Glomerular visceral epithelial cell (primary cell): ENCODE data around the gene NAV3.

Source experiments
- DNase-seq: peaks from one replicate; pipeline ENCODE4 v3.0.0-alpha.2; 2016; ENCODE audit errors: extremely low spot score

Gene NAV3

GRCh38 chr12:77830583-77831351, at the start of gene NAV3:
Gene NAV3 (plus strand): TSS chr12:77830894. CDS start chr12:77831462, 568 bp downstream.
- no peak for DNase-seq

- no peak for DNase-seq
Measured at GRCh38 chr12:77782034-77782433, 48.7 kb upstream of the NAV3 start.

- DNase-seq, result no peak
Measured at GRCh38 chr12:77782766-77783165, 47.9 kb upstream of the NAV3 start.

- DNase-seq, result no peak
Measured at GRCh38 chr12:77785211-77785610, 45.5 kb upstream of the NAV3 start.

- DNase-seq, result no peak
Measured at GRCh38 chr12:77786675-77787074, 44.0 kb upstream of the NAV3 start.

GRCh38 chr12:77788231-77789168, 42.2 kb upstream of the NAV3 start:
- no peak for DNase-seq

GRCh38 chr12:77795699-77796098, 35.0 kb upstream of the NAV3 start:
- no peak for DNase-seq

GRCh38 chr12:77796775-77797174, 33.9 kb upstream of the NAV3 start:
- peak; percentile 4 for DNase-seq

- no peak for DNase-seq
Measured at GRCh38 chr12:77800501-77800900, 30.2 kb upstream of the NAV3 start.

GRCh38 chr12:77808534-77808933, 22.2 kb upstream of the NAV3 start:
- no peak for DNase-seq

GRCh38 chr12:77813558-77813957, 17.1 kb upstream of the NAV3 start:
- DNase-seq, result no peak

- DNase-seq, result no peak
Measured at GRCh38 chr12:77814386-77814785, 16.3 kb upstream of the NAV3 start.

- no peak for DNase-seq
Measured at GRCh38 chr12:77816196-77816595, 14.5 kb upstream of the NAV3 start.

- no peak for DNase-seq
Measured at GRCh38 chr12:77817276-77817675, 13.4 kb upstream of the NAV3 start.

GRCh38 chr12:77818351-77818750, 12.3 kb upstream of the NAV3 start:
- DNase-seq, result no peak

- DNase-seq, result no peak
Measured at GRCh38 chr12:77821699-77822203, 8.9 kb upstream of the NAV3 start.

- DNase-seq, result no peak
Measured at GRCh38 chr12:77833329-77833728, 2.6 kb downstream of the NAV3 start.

GRCh38 chr12:77834618-77835017, 3.9 kb downstream of the NAV3 start:
- DNase-seq, result no peak

- no peak for DNase-seq
Measured at GRCh38 chr12:77835969-77836368, 5.3 kb downstream of the NAV3 start.

GRCh38 chr12:77837876-77838291, 7.2 kb downstream of the NAV3 start:
- no peak for DNase-seq

- DNase-seq, result no peak
Measured at GRCh38 chr12:77841521-77841920, 10.8 kb downstream of the NAV3 start.

GRCh38 chr12:77842430-77842829, 11.7 kb downstream of the NAV3 start:
- DNase-seq, result no peak

- peak; percentile 27 for DNase-seq
Measured at GRCh38 chr12:77845831-77846230, 15.1 kb downstream of the NAV3 start.
